Epithelial cell of esophagus (primary cell): ENCODE data around the gene UQCR10.
A peak's percentile ranks its signal among the peaks of the same experiment; 100 is the strongest.

Experiments
- DNase-seq: peaks from one replicate; pipeline ENCODE4 v3.0.0; 2010; ENCODE audit warnings: low read depth
- H3K4me3 ChIP-seq: 2 replicates; pipeline ENCODE4 v1.5.1; 2011; ENCODE audit warnings: mild to moderate bottlenecking, low read length, control low read depth
- CTCF ChIP-seq: IDR thresholded peaks from 2 replicates; pipeline ENCODE4 v1.5.1; 2011; ENCODE audit warnings: low read depth, mild to moderate bottlenecking, low read length, control low read depth, inconsistent platforms; ENCODE audit not compliant: insufficient read depth; ENCODE audit errors: missing control alignments

Gene UQCR10

DNA sequence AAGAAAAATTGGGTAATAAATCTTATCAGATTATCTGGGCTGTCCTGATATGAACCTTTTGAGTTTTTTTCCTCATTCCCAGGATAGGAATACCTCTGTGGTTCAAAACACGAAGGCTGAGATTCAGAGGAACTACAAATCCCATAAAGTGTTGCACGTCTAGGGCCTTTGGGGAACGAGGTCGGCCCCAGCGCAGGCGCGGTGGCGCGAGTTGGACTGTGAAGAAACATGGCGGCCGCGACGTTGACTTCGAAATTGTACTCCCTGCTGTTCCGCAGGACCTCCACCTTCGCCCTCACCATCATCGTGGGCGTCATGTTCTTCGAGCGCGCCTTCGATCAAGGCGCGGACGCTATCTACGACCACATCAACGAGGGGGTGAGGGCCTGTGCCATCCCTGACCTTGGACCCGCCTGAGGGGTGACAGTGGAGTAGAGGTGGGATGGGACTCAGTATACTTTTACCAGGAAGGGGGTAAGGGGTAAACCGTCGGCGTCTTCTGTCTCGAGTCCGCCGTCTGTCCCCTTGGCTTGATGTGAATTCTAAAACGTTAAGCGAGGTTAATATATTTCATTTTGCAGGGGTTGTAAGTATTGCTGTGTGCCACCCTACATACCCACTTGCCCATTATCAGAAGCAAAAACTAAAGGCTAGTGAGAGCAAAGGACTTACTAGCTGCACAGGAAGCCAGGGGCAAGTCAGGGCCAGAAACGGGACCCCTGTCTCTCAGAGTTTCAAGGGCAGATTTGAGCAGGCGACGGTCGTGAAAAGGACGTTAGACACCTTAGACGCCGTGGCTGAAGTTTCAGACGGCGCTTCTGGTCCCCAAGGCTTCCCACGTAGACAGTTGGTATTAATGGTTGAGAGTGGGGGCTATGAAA is at the start of gene UQCR10:
TSS of gene UQCR10 (plus strand) at position 199 of the 881 bp plus-strand sequence. CDS start at position 229, 30 bp downstream.
- DNase-seq = peak; percentile 92
- no peak for TF ChIP-seq CTCF
- H3K4me3 ChIP-seq = peak within 1 kb of the TSS; percentile 74

DNA sequence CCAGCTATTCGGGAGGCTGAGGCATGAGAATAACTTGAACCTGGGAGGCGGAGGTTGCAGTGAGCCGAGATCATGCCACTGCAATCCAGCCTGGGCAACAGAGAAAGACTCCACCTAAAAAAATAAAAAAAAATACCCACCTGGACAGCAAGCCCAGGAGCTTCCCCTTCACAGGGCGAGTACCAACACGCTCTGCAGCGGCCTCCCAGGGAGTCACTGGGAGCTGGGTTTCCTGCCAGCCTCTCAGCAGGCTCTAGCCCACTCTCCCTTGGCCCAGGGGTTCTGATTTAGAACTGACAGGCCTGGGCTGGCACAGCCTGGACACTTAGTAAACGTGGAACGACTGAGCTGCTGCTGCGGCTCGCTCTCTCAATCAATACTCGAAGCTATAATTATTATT is 49.4 kb upstream of the UQCR10 start:
- H3K4me3 ChIP-seq = no peak overlapping the region
- no peak for TF ChIP-seq CTCF
- DNase-seq = peak; percentile 86

- TF ChIP-seq CTCF = no peak
- H3K4me3 ChIP-seq = no peak overlapping the region
- no peak for DNase-seq
Measured at GRCh38 chr22:29718949-29719898, 47.9 kb upstream of the UQCR10 start.

DNA sequence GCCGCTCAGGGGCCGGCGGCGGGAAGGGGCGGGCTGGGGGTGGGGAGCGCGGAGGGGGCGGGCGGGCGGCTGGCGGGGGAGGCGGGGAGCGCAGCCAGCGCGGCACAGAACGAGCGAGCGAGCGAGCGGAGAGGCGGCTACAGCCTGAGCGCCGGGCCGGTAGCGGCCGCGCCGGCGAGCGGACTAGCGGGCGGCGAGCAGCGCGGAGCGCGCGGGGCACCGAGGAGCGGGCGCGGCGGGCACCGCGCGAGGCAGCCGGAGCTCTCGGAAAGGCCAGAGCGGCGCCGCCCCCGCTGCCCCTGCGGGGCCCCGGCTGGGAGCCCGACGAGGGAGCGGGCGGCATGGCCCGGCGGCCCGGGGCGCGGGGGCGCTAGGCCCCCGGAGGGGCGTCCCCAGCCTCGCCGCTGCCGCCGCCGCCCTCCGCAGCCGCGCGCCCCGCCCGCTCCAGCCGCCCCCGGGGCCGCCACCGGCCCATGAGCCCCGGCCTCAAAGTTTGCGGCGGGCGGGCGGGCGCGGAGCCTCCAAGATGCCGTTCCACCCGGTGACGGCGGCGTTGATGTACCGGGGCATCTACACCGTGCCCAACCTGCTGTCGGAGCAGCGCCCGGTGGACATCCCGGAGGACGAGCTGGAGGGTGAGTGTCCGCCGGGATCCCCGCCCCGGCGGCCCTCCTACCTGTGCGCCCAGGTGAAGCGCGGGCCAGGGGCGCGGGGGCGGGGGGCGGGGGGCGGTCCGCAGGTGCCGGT is 47.1 kb upstream of the UQCR10 start, which contains the start of gene CABP7:
TSS of gene CABP7 (plus strand) at position 105 of the 747 bp plus-strand sequence. CDS start at position 527, 422 bp downstream.
- no peak for DNase-seq
- TF ChIP-seq CTCF = no peak
- no peak within 1 kb of the TSS for H3K4me3 ChIP-seq

- no peak for TF ChIP-seq CTCF
- no peak for DNase-seq
- no peak overlapping the region for H3K4me3 ChIP-seq
Measured at GRCh38 chr22:29720811-29721323, 46.3 kb upstream of the UQCR10 start.

DNA sequence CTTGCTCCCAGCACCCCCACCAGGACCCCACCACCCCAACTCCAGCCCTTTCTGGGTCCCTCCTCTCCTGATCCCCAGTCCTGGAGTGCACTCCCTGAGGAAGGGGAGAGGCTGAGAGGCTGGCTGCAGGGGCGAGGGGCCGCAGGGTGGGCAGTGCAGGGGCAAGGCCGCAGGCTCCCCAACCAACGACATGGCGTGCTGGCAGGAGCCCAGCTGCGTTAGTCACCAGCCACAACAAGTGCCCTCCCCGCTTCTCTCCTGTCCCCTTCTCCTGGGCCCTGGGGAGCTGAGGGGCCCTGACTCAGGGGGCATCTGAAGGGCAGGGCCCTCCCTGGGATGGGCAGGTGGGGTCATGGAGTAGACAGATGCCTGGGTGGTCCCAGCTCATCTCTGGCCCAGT is 45.0 kb upstream of the UQCR10 start:
- TF ChIP-seq CTCF = no peak
- no peak overlapping the region for H3K4me3 ChIP-seq
- no peak for DNase-seq
